T-cell (primary cell): ENCODE data around the gene SULT1B1. TPM values are rescaled to one million over a fixed set of nuclear protein-coding genes. Genes with fewer than 3 reads are reported as not detected.

ENCODE experiments used
- ATAC-seq, 4 experiments: fragments of 200-7000 bp in 3 of 4; fragments of 150-1000 bp in 1 of 4; cut with Tn5 transposase; replicated peaks in 1 of 4; 1 replicate in 3 of 4; 2 replicates in 1 of 4; pipeline ENCODE4 v1.10.0; 2021; ENCODE audit warnings: moderate library complexity in 3 of 4, mild to moderate bottlenecking in 2 of 4, moderate number of reproducible peaks in 1 of 4
- CTCF ChIA-PET, 2 donors: fragments of 300-600 bp; sonication (Branson Sonifier 250); formaldehyde crosslinking; loops; one replicate each; lab custom pipeline; 2022; ENCODE audit warnings: antibody characterized with exemption in 2 of 2; lab: Charles Lee
- POLR2A ChIA-PET, 2 donors: fragments of 300-600 bp; sonication (Branson Sonifier 250); formaldehyde crosslinking; loops; one replicate each; lab custom pipeline; 2022; ENCODE audit warnings: antibody characterized with exemption in 2 of 2; lab: Charles Lee
- DNase-seq, 35 experiments: peaks; one replicate each; pipeline versions ENCODE4 v3.0.0 to v3.0.0-alpha.2; 2013 to 2023
- H3K27ac ChIP-seq: one replicate; pipeline ENCODE4 v1.5.1; 2013; ENCODE audit warnings: low read length
- H3K27me3 ChIP-seq, 2 experiments: replicated peaks in 1 of 2; 1 replicate in 1 of 2; 2 replicates in 1 of 2; pipeline versions ENCODE4 v1.6.1 to v1.7.0; 2013; ENCODE audit warnings: low read length in 1 of 2, mixed read lengths in 1 of 2; ENCODE audit not compliant: control insufficient read depth in 2 of 2, insufficient read depth in 2 of 2; ENCODE audit errors: extremely low read depth in 1 of 2
- H3K36me3 ChIP-seq, 2 donors: 1 replicate in 1 of 2; 2 replicates in 1 of 2; pipeline versions ENCODE4 v1.6.1 to v1.7.0; 2013; ENCODE audit warnings: low read length in 1 of 2; ENCODE audit not compliant: control insufficient read depth in 2 of 2, insufficient read depth in 1 of 2; ENCODE audit errors: extremely low read depth in 1 of 2
- H3K4me1 ChIP-seq, 2 experiments: 1 replicate in 1 of 2; 2 replicates in 1 of 2; pipeline versions ENCODE4 v1.6.1 to v1.7.0; 2013; ENCODE audit warnings: low read length in 2 of 2, mixed read lengths in 1 of 2; ENCODE audit not compliant: insufficient read depth in 2 of 2, control insufficient read depth in 1 of 2; ENCODE audit errors: extremely low read depth in 1 of 2
- H3K4me3 ChIP-seq, 2 donors: 1 replicate in 1 of 2; 2 replicates in 1 of 2; pipeline versions ENCODE4 v1.5.1 to v1.7.0; 2013; ENCODE audit warnings: mild to moderate bottlenecking in 2 of 2, low read length in 1 of 2, moderate library complexity in 1 of 2; ENCODE audit not compliant: control insufficient read depth in 1 of 2; ENCODE audit errors: extremely low read depth in 1 of 2
- H3K9me3 ChIP-seq: 2 replicates; pipeline ENCODE4 v1.7.0; 2013
- H3K27ac Mint-ChIP-seq, 2 donors: one replicate each; pipeline ENCODE4 v1.8.0; 2020 to 2021; ENCODE audit warnings: mild to moderate bottlenecking in 2 of 2, mixed read lengths in 2 of 2
- H3K27me3 Mint-ChIP-seq, 2 donors: one replicate each; pipeline ENCODE4 v1.8.0; 2021 to 2022; ENCODE audit warnings: mixed read lengths in 2 of 2
- H3K36me3 Mint-ChIP-seq: one replicate; pipeline ENCODE4 v1.8.0; 2021; ENCODE audit warnings: mixed read lengths
- H3K4me1 Mint-ChIP-seq, 3 donors: one replicate each; pipeline ENCODE4 v1.8.0; 2020 to 2022; ENCODE audit warnings: mixed read lengths in 3 of 3, mild to moderate bottlenecking in 1 of 3
- H3K4me3 Mint-ChIP-seq, 3 donors: one replicate each; pipeline ENCODE4 v1.8.0; 2020 to 2022; ENCODE audit warnings: mild to moderate bottlenecking in 3 of 3, mixed read lengths in 3 of 3, moderate library complexity in 3 of 3
- H3K9me3 Mint-ChIP-seq, 3 donors: one replicate each; pipeline ENCODE4 v1.8.0; 2020 to 2022; ENCODE audit warnings: mixed read lengths in 3 of 3
- WGBS: methylation state at CpG from one replicate; pipeline ENCODE4 v1.1.5; 2013; ENCODE audit warnings: missing lambda C conversion rate; ENCODE audit not compliant: insufficient coverage; 5-methylcytosine and 5-hydroxymethylcytosine counted together
- total RNA-seq, 35 experiments: library from RNA in 6 of 35; stranded (reverse) in 6 of 35; fragments of 120-200 nt in 1 of 35; gene quantifications; one replicate each; pipeline versions ENCODE4 v1.2.1 to v1.2.4 and lab custom pipeline; 2013 to 2026

SULT1B1 gene
- total RNA-seq, 5 donors from 2014 or later (not counting 1 experiment from before 2014, with no cell fraction given) = 8.0 to 22.6 (median 10.0) TPM

DNA sequence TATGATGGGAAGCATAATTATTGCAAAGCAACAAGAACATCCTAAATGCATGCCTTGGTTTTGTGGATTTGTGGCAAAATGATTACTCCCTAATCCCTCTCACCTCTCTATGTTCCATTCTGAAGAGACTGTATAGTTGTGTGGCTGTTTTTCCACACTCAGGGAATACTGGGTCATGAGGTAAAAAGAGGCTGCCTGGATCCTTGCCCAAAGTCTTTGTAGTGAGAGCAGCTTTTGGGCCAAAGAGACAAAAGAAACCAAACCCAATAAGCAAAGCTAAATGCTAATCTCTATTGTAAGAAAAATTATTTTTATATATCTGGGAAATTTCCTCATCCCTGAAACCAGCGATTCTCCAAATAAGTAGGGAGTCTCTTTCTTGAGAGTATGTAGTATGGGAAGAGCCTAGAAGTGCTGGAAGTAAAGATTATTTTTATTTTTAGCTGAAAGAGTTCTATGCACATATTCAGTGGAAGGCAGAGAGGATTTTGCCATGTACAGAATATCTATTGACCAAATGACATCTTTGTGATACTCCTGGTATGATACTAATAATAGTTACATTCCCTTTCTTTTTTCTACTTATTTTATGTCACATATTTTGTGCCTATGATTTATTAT lies 24.9 kb upstream of the SULT1B1 start:
- H3K36me3 Mint-ChIP-seq = no peaks in the 10 kb centered on the region
- Histone ChIP-seq H3K27me3 (no peaks in the 10 kb centered on the region), H3K4me1 (no peaks in the 10 kb centered on the region), H3K27ac (no peak overlapping the region), H3K36me3 (no peaks in the 10 kb centered on the region), H3K9me3 (no peaks in the 10 kb centered on the region), H3K4me3 (no peak overlapping the region)
- H3K4me3 Mint-ChIP-seq = no peak overlapping the region
- DNase-seq (no peak), ATAC-seq (no peak)
- H3K27me3 Mint-ChIP-seq = no peaks in the 10 kb centered on the region
- H3K27ac Mint-ChIP-seq = no peak overlapping the region
- ChIA-PET POLR2A (no interaction called here), CTCF (no interaction called here)
- no peaks in the 10 kb centered on the region for H3K4me1 Mint-ChIP-seq
- H3K9me3 Mint-ChIP-seq = no peaks in the 10 kb centered on the region
- WGBS = no CpG with 5 or more reads among the region's 1 CpG

DNA sequence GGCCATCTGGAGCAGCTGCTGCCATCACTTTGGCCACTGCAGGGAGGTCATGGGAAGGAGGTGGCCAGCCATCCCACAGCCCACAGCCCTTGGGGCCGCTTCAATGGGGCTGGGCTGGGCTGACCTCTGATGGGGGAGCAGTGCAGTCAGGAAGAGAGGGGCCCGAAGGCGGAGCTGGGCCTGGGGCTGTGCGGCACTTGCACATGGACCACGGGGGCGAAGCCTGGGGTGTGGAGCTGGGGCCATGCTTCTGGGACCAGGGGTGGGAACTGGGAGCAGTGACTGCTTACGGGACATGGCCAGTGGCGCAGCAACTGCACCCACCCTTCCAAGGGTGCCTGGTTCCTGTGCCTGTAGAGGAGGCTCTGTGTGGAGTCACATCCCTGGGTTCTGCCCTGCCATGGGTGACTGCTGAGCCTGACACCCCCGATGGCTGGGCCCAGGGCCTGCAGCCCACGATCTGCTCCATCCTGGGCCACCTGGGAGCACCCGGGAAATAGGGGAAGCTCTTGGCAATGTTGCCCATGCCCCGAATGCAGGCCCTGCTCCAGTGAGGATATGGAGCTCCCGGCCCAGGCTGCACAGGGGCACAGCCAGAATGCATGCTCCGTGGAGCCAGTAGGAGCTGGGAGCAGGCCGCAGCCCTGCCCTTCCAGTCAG lies 22.4 kb upstream of the SULT1B1 start:
- no peak overlapping the region for H3K4me3 ChIP-seq
- H3K27me3 ChIP-seq = no peaks in the 10 kb centered on the region
- Mint-ChIP-seq H3K36me3 (no peaks in the 10 kb centered on the region), H3K27me3 (no peaks in the 10 kb centered on the region), H3K4me1 (no peaks in the 10 kb centered on the region), H3K4me3 (no peak overlapping the region), H3K27ac (no peak overlapping the region), H3K9me3 (no peaks in the 10 kb centered on the region)
- CTCF ChIA-PET = no interaction called here
- ATAC-seq (no peak), DNase-seq (no peak)
- POLR2A ChIA-PET = no interaction called here
- H3K4me1 ChIP-seq = no peaks in the 10 kb centered on the region
- no peak overlapping the region for H3K27ac ChIP-seq
- no peaks in the 10 kb centered on the region for H3K9me3 ChIP-seq
- no peaks in the 10 kb centered on the region for H3K36me3 ChIP-seq
- 84% methylated on average over 13 of the region's 15 CpGs for WGBS

DNA sequence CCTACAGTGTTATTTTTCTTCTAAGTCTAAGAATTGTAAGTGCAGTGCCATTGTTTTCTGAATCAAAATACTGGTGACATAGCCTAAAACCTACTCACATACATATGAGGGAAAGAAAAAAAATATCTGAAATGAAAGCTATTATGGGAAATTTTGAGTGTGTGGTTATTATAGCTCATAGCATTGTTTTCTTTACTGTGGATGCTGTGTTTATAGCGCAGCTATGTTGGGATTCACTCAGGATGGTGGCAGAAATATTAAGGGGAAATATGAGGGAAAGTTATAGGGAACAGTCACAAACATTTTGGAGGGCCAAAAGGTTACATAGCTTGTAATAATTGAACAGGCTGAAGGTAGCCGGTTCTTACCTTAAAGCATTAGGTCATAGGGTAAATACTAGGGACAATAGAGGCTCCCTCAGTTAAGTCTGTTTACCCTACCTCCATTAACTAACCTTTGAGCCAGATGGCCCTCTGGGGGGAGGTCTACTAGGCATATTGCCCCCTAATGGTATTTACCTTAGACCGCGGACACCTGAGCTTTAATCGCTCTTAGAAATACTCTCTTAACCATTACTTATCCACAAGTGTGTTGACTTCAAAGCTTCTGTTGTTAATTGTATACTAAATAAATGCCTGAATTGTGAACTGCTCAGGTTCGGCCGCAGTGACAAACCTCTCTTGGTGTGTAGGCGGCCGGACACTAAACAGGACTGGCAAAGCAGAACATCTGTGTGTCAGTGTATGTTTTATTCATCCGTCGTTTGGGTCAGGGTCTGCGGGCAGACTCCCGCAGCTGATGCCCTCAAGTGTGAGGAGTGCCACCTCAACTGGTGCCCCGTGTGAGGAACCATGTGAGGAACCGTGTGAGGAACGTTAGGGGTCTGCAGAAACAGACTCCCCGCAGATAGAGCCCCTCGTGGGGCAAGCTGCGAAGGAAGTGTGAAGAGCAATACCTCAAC lies 21.3 kb upstream of the SULT1B1 start:
- no peak for DNase-seq
- no peak overlapping the region for H3K4me3 Mint-ChIP-seq
- no peaks in the 10 kb centered on the region for H3K36me3 Mint-ChIP-seq
- CTCF ChIA-PET = no interaction called here
- no peaks in the 10 kb centered on the region for H3K9me3 ChIP-seq
- no peak overlapping the region for H3K4me3 ChIP-seq
- no peaks in the 10 kb centered on the region for H3K9me3 Mint-ChIP-seq
- no peak overlapping the region for H3K27ac ChIP-seq
- no peaks in the 10 kb centered on the region for H3K27me3 Mint-ChIP-seq
- H3K4me1 Mint-ChIP-seq = no peaks in the 10 kb centered on the region
- POLR2A ChIA-PET = no interaction called here
- no peaks in the 10 kb centered on the region for H3K4me1 ChIP-seq
- H3K36me3 ChIP-seq = no peaks in the 10 kb centered on the region
- ATAC-seq = no peak
- no peak overlapping the region for H3K27ac Mint-ChIP-seq
- no peaks in the 10 kb centered on the region for H3K27me3 ChIP-seq
- WGBS = 92% methylated on average over 15 of the region's 19 CpGs

DNA sequence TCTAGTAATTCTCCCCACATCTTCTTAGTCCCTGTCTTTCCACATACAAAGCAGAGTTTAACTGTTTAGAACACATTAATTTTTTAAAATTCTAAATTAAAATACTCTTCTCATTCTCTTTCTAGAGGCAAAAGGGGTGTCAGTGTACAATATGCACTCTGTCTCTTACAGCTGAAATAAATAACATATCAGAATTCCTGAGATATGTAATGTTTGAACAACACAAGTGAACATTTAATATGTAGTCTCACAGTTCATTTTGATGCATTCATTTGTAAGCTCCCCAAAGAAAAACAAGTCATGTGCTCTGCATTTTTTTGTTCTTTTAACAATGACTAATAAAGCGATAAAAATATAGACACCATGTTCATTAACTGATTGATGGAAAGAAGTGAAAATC lies 19.7 kb upstream of the SULT1B1 start:
- H3K36me3 ChIP-seq = no peaks in the 10 kb centered on the region
- Mint-ChIP-seq H3K9me3 (no peaks in the 10 kb centered on the region), H3K4me3 (no peak overlapping the region), H3K27ac (no peak overlapping the region), H3K36me3 (no peaks in the 10 kb centered on the region), H3K27me3 (no peaks in the 10 kb centered on the region), H3K4me1 (no peaks in the 10 kb centered on the region)
- no peak for DNase-seq
- no peak overlapping the region for H3K4me3 ChIP-seq
- no peaks in the 10 kb centered on the region for H3K27me3 ChIP-seq
- no peak overlapping the region for H3K27ac ChIP-seq
- H3K9me3 ChIP-seq = no peaks in the 10 kb centered on the region
- CTCF ChIA-PET = interaction anchor here in 1 of 2 donors (0.6 kb wide), 1 partner anchor 69 kb away, joined by 3 read pairs; no protein-coding TSS in a partner anchor
- POLR2A ChIA-PET = no interaction called here
- WGBS = no CpG with 5 or more reads among the region's 1 CpG
- peaks cover 0 to 3% of the 10 kb centered on the region in 2 experiments for H3K4me1 ChIP-seq
- ATAC-seq = no peak

DNA sequence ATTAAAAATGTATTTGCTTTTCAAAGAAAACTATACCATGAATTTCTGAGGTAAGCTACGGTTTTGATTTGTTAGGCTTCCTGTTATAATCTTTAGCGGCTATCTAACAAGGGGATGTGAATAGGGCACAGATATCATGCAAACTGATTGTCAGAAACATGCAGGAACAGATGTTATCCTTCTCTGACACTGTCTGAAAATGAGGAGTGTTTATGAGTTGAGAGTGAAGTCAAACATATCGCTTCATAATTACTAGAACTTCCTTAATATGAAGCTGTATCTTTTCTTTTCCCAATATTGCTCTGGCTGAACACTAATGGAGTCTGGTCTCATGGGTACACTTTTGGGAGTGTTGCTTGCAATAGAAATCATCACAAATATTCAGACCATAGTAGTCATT lies 16.3 kb upstream of the SULT1B1 start:
- Histone ChIP-seq H3K36me3 (no peaks in the 10 kb centered on the region), H3K9me3 (no peaks in the 10 kb centered on the region), H3K4me1 (peaks cover 0 to 3% of the 10 kb centered on the region in 2 experiments), H3K27me3 (no peaks in the 10 kb centered on the region), H3K4me3 (no peak overlapping the region), H3K27ac (no peak overlapping the region)
- Mint-ChIP-seq H3K27me3 (no peaks in the 10 kb centered on the region), H3K27ac (no peak overlapping the region), H3K9me3 (no peaks in the 10 kb centered on the region), H3K36me3 (no peaks in the 10 kb centered on the region), H3K4me3 (no peak overlapping the region), H3K4me1 (no peaks in the 10 kb centered on the region)
- DNase-seq (no peak), ATAC-seq (no peak)
- no CpG with 5 or more reads among the region's 3 CpGs for WGBS
- CTCF ChIA-PET = no interaction called here
- POLR2A ChIA-PET = no interaction called here

DNA sequence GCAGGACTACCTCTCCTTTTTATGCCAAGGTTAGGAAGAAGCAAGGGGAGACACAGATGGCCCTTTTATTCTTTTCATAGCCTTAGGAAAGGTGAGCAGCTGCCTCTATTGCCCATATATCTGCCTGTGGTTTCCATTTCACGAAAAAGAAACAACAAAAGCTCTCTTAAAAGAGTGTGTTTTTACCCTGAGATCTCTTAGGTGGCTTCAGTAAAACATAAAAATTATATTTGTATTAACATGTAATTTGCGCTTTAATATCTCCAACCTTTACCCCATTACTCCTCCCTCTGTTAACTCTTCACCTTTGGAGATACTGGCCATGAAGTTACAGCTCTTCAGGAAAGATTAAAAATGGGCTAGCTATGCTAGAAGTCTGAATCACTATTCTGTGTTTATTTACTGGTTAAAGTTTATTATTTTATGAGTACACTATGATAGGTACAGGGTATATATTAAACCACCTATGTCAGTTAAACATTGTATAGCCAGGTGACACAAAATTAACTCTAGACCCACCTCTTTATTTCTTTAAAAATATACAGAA lies 15.0 kb upstream of the SULT1B1 start:
- CTCF ChIA-PET = no interaction called here
- Histone ChIP-seq H3K4me3 (no peak overlapping the region), H3K27me3 (no peaks in the 10 kb centered on the region), H3K4me1 (peaks cover 0 to 3% of the 10 kb centered on the region in 2 experiments), H3K9me3 (no peaks in the 10 kb centered on the region), H3K36me3 (no peaks in the 10 kb centered on the region), H3K27ac (no peak overlapping the region)
- H3K27ac Mint-ChIP-seq = no peak overlapping the region
- WGBS = no CpG with 5 or more reads among the region's 2 CpGs
- DNase-seq (no peak), ATAC-seq (no peak)
- no peak overlapping the region for H3K4me3 Mint-ChIP-seq
- H3K9me3 Mint-ChIP-seq = no peaks in the 10 kb centered on the region
- H3K36me3 Mint-ChIP-seq = no peaks in the 10 kb centered on the region
- POLR2A ChIA-PET = no interaction called here
- H3K27me3 Mint-ChIP-seq = no peaks in the 10 kb centered on the region
- peaks cover 0 to 5% (median 3%) of the 10 kb centered on the region in 3 donors for H3K4me1 Mint-ChIP-seq
